Mesothelial cell of epicardium (in vitro differentiated cells): ENCODE measurements around the gene NEU2. TPM values are rescaled to one million over a fixed set of nuclear protein-coding genes. Genes with fewer than 3 reads are reported as not detected.

ENCODE experiments used
- DNase-seq, 2 experiments: peaks; one replicate each; pipeline ENCODE4 v3.0.0; 2021; ENCODE audit warnings: low spot score in 2 of 2; ENCODE audit not compliant: unreplicated experiment in 2 of 2
- H3K27ac Mint-ChIP-seq: 2 replicates; pipeline ENCODE4 v1.8.0; 2021; ENCODE audit warnings: mixed read lengths
- H3K27me3 Mint-ChIP-seq: 2 replicates; pipeline ENCODE4 v1.8.0; 2021; ENCODE audit warnings: low read depth, mixed read lengths
- H3K36me3 Mint-ChIP-seq: 2 replicates; pipeline ENCODE4 v1.8.0; 2021; ENCODE audit warnings: mixed read lengths
- H3K4me1 Mint-ChIP-seq: 2 replicates; pipeline ENCODE4 v1.8.0; 2021; ENCODE audit warnings: mixed read lengths
- H3K4me3 Mint-ChIP-seq: 2 replicates; pipeline ENCODE4 v1.8.0; 2021; ENCODE audit warnings: mild to moderate bottlenecking, moderate library complexity, mixed read lengths
- H3K9me3 Mint-ChIP-seq: 2 replicates; pipeline ENCODE4 v1.8.0; 2021; ENCODE audit warnings: mixed read lengths
- CTCF ChIP-seq: fragments of 200-600 bp; sonication (generic); IDR thresholded peaks from one replicate; pipeline ENCODE4 v1.5.0; 2021; ENCODE audit warnings: antibody characterized with exemption; ENCODE audit not compliant: unreplicated experiment
- total RNA-seq: library from RNA; stranded (reverse); gene quantifications from 3 replicates; pipeline ENCODE4 v1.2.1, GENCODE V29; 2021

Gene NEU2
- total RNA-seq, 1 donor from 2014 or later = not detected

GRCh38 chr2:233011702-233012131, 20.8 kb upstream of the NEU2 start:
- Mint-ChIP-seq H3K4me1 (peaks cover 9% of the 10 kb centered on the region), H3K36me3 (no peaks in the 10 kb centered on the region), H3K27me3 (no peaks in the 10 kb centered on the region), H3K27ac (peak overlapping the region; percentile 48), H3K9me3 (no peaks in the 10 kb centered on the region), H3K4me3 (no peak overlapping the region)
- no peak for TF ChIP-seq CTCF
- DNase-seq = no peak

GRCh38 chr2:233012301-233012971, 20.0 kb upstream of the NEU2 start:
- no peak for DNase-seq
- H3K36me3 Mint-ChIP-seq = no peaks in the 10 kb centered on the region
- H3K9me3 Mint-ChIP-seq = peaks cover 2% of the 10 kb centered on the region
- no peak overlapping the region for H3K4me3 Mint-ChIP-seq
- H3K27ac Mint-ChIP-seq = no peak overlapping the region
- no peaks in the 10 kb centered on the region for H3K27me3 Mint-ChIP-seq
- no peak for TF ChIP-seq CTCF
- H3K4me1 Mint-ChIP-seq = peaks cover 9% of the 10 kb centered on the region

GRCh38 chr2:233013027-233013461, 19.4 kb upstream of the NEU2 start, which contains the start of gene NGEF:
Gene NGEF (minus strand): TSS chr2:233013256. CDS start chr2:232974890, 38,366 bp downstream.
- no peak for TF ChIP-seq CTCF
- Mint-ChIP-seq H3K4me1 (peaks cover 9% of the 10 kb centered on the region), H3K27ac (no peak within 1 kb of the TSS), H3K36me3 (no peaks in the 10 kb centered on the region), H3K4me3 (no peak within 1 kb of the TSS), H3K27me3 (no peaks in the 10 kb centered on the region), H3K9me3 (peaks cover 4% of the 10 kb centered on the region)
- no peak for DNase-seq

- H3K27me3 Mint-ChIP-seq = no peaks in the 10 kb centered on the region
- TF ChIP-seq CTCF = no peak
- DNase-seq = no peak
- H3K9me3 Mint-ChIP-seq = peaks cover 4% of the 10 kb centered on the region
- no peak overlapping the region for H3K4me3 Mint-ChIP-seq
- peaks cover 9% of the 10 kb centered on the region for H3K4me1 Mint-ChIP-seq
- no peaks in the 10 kb centered on the region for H3K36me3 Mint-ChIP-seq
- no peak overlapping the region for H3K27ac Mint-ChIP-seq
Observed at GRCh38 chr2:233013650-233014049, 18.8 kb upstream of the NEU2 start.

- H3K4me3 Mint-ChIP-seq = no peak overlapping the region
- H3K36me3 Mint-ChIP-seq = no peaks in the 10 kb centered on the region
- peaks cover 9% of the 10 kb centered on the region for H3K4me1 Mint-ChIP-seq
- H3K9me3 Mint-ChIP-seq = peaks cover 4% of the 10 kb centered on the region
- DNase-seq = no peak
- no peak overlapping the region for H3K27ac Mint-ChIP-seq
- no peaks in the 10 kb centered on the region for H3K27me3 Mint-ChIP-seq
- no peak for TF ChIP-seq CTCF
Observed at GRCh38 chr2:233015019-233015645, 17.3 kb upstream of the NEU2 start.
